ENCODE results near the gene CEMP1. TPM values are rescaled to one million over a fixed set of nuclear protein-coding genes. Genes with fewer than 3 reads are reported as not detected.

CEMP1 gene
- total and polyA plus RNA-seq, 11 donors: 0.04 to 0.27 (median 0.18) TPM; not detected in 8

MicroRNAs within 50 kb of the gene (microRNA counts, 767-probe panel; counts per million panel counts)
- 0 to 71.6 counts per million in 2 donors for microRNA hsa-miR-3178

Small RNAs within 50 kb of the gene (microRNA-seq; reads per million reads assigned to microRNA genes)
- 0 to 0.41 (median 0) reads per million in 4 donors for gene MIR3178

Other genes starting within 250 kb of the CEMP1 start
- 10 to 100 TPM in 5 of 9 donors, 1 to 10 TPM in 4; 8.0 to 16.5 (median 10.0) TPM for gene ABCA3, start 190.7 kb downstream of the CEMP1 start, total RNA-seq
- gene ABCA3, start 190.7 kb downstream of the CEMP1 start, polyA plus RNA-seq: 1 to 10 TPM; 6.7 to 8.8 TPM
- gene CCNF, start 102.0 kb downstream of the CEMP1 start, total RNA-seq: 1 to 10 TPM in 7 of 9 donors, under 1 TPM in 2; 0.67 to 6.0 (median 1.6) TPM
- 1 to 10 TPM in 1 of 2 donors, under 1 TPM in 1; 0.38 to 1.6 TPM for gene CCNF, start 102.0 kb downstream of the CEMP1 start, polyA plus RNA-seq
- gene TEDC2, start 71.3 kb downstream of the CEMP1 start, total RNA-seq: 1 to 10 TPM in 5 of 9 donors, under 1 TPM in 3, not detected in 1; 0.60 to 4.9 (median 1.2) TPM
- gene TEDC2, start 71.3 kb downstream of the CEMP1 start, polyA plus RNA-seq: 1 to 10 TPM in 1 of 2 donors, under 1 TPM in 1; 0.46 to 3.1 TPM
- gene NTN3, start 60.1 kb downstream of the CEMP1 start, total RNA-seq: under 1 TPM in 6 of 9 donors, not detected in 3; 0.09 to 0.50 (median 0.20) TPM
- gene NTN3, start 60.1 kb downstream of the CEMP1 start, polyA plus RNA-seq: not detected
- gene TBC1D24, start 56.3 kb downstream of the CEMP1 start, total RNA-seq: 10 to 100 TPM in 8 of 9 donors, 1 to 10 TPM in 1; 8.9 to 19.2 (median 11.9) TPM
- 1 to 10 TPM; 4.0 to 6.7 TPM for gene TBC1D24, start 56.3 kb downstream of the CEMP1 start, polyA plus RNA-seq
- gene ATP6V0C, start 17.5 kb downstream of the CEMP1 start, total RNA-seq: 100 to 1,000 TPM in 7 of 9 donors, 10 to 100 TPM in 2; 61.6 to 209 (median 129) TPM
- 100 to 1,000 TPM; 132 to 232 TPM for gene ATP6V0C, start 17.5 kb downstream of the CEMP1 start, polyA plus RNA-seq
- gene AMDHD2, start 11.0 kb downstream of the CEMP1 start, total RNA-seq: 10 to 100 TPM in 5 of 9 donors, 1 to 10 TPM in 4; 8.9 to 34.0 (median 11.8) TPM
- gene AMDHD2, start 11.0 kb downstream of the CEMP1 start, polyA plus RNA-seq: 10 to 100 TPM in 1 of 2 donors, 1 to 10 TPM in 1; 9.4 to 13.2 TPM
- 10 to 100 TPM; 29.1 to 54.1 (median 40.4) TPM for gene PDPK1, start 6.6 kb upstream of the CEMP1 start, total RNA-seq
- 10 to 100 TPM; 12.3 to 32.3 TPM for gene PDPK1, start 6.6 kb upstream of the CEMP1 start, polyA plus RNA-seq
- gene KCTD5, start 151.1 kb upstream of the CEMP1 start, total RNA-seq: 10 to 100 TPM in 6 of 9 donors, 1 to 10 TPM in 3; 9.1 to 24.3 (median 11.1) TPM
- gene KCTD5, start 151.1 kb upstream of the CEMP1 start, polyA plus RNA-seq: 10 to 100 TPM in 1 of 2 donors, 1 to 10 TPM in 1; 6.2 to 15.7 TPM
- 1 to 10 TPM in 1 of 9 donors, under 1 TPM in 5, not detected in 3; 0.19 to 1.3 (median 0.53) TPM for gene PRSS27, start 188.8 kb upstream of the CEMP1 start, total RNA-seq
- gene PRSS27, start 188.8 kb upstream of the CEMP1 start, polyA plus RNA-seq: under 1 TPM; 0.25 to 0.38 TPM
- 100 to 1,000 TPM; 112 to 315 (median 233) TPM for gene SRRM2, start 221.2 kb upstream of the CEMP1 start, total RNA-seq
- 100 to 1,000 TPM; 196 to 540 TPM for gene SRRM2, start 221.2 kb upstream of the CEMP1 start, polyA plus RNA-seq
- 1,000 to 10,000 TPM in 1 of 9 donors, 100 to 1,000 TPM in 8; 213 to 1,067 (median 294) TPM for gene ELOB, start 245.9 kb upstream of the CEMP1 start, total RNA-seq
- gene ELOB, start 245.9 kb upstream of the CEMP1 start, polyA plus RNA-seq: 100 to 1,000 TPM; 462 to 926 TPM